ENCODE results near the gene YES1.

DNA sequence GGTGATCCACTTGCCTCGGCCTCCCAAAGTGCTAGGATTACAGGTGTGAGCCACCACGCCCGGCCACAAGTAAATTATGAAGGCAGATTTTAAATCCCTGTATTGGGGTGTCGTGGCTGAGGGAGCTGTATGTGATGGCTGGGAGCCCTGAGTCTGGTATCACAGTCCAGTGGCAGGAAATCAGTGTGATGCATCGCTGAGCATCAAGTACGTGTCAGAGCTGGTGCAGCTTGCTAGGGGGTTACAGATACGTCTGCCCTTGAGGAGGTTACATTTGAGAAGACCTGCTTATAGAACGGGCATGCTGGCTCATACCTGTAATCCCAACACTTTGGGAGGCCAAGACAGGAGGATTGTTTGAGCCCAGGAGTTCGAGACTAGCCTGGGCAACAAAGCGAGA is 103.9 kb downstream of the YES1 start:
- TF ChIP-seq ETV6 (CRISPR knock-in tag; conservative IDR thresholded peaks at IDR 0.05), result no peak
- TF ChIP-seq, protein P1, sequence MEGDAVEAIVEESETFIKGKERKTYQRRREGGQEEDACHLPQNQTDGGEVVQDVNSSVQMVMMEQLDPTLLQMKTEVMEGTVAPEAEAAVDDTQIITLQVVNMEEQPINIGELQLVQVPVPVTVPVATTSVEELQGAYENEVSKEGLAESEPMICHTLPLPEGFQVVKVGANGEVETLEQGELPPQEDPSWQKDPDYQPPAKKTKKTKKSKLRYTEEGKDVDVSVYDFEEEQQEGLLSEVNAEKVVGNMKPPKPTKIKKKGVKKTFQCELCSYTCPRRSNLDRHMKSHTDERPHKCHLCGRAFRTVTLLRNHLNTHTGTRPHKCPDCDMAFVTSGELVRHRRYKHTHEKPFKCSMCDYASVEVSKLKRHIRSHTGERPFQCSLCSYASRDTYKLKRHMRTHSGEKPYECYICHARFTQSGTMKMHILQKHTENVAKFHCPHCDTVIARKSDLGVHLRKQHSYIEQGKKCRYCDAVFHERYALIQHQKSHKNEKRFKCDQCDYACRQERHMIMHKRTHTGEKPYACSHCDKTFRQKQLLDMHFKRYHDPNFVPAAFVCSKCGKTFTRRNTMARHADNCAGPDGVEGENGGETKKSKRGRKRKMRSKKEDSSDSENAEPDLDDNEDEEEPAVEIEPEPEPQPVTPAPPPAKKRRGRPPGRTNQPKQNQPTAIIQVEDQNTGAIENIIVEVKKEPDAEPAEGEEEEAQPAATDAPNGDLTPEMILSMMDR (CRISPR knock-in tag; IDR thresholded peaks at IDR 0.05), result no peak
- no peak for TF ChIP-seq TP53 (CRISPR knock-in tag; conservative IDR thresholded peaks at IDR 0.05)
- TF ChIP-seq ZNF225 (CRISPR knock-in tag; IDR thresholded peaks at IDR 0.05), result no peak
- no peak for TF ChIP-seq ZNF546 (CRISPR knock-in tag; conservative IDR thresholded peaks at IDR 0.05)
- no peak for TF ChIP-seq NFE2L2 (IDR thresholded peaks at IDR 0.05; ENCODE audit: low read length)
- TF ChIP-seq SP5 (CRISPR knock-in tag; IDR thresholded peaks at IDR 0.05; ENCODE audit: borderline replicate concordance, low read depth), result no peak
- TF ChIP-seq NCOA2 (CRISPR knock-in tag; IDR thresholded peaks at IDR 0.05), result no peak

All from HepG2 (cell line).